ENCODE measurements around the gene DICER1.

DICER1 gene

DNA sequence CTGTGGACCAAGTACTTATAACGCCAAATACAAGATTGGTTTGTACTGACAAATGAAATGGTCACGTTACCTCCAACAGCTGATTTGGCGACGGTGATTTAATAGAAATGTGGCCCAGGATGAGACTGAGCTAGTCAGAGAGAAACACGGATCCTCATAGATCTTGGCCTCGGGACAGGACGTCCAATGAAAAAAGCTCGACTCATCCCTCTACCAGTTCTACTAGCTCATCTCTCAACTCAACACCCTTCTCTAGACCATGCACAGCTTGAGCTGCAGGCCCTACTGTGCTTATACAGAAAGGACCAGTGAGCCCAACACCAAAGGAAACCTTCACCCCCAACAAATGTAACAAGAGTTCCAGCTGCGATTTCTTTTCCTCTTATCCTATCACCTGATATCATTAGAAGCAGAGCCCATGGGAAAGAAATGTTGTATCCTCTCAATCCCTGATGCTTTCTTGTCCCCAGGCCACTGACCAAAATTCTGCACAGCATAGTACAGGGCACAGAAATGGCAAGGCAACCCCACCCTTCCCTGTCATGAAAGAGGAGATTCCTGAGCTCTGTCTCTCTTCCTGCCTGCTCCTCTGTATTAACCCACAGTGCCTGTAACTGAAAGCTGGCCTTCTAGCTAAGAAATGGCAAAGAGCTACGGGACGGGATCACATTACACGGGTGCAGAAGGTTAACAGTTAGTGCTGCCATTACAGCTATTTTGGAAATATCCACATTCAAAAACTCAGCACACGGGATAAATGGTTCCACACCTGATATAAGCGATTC, 39.2 kb downstream of the DICER1 start:
- Histone ChIP-seq H3K27me3 (ENCODE audit: insufficient read depth, low read length, poor library complexity) (no peaks in the 10 kb centered on the region), H3K23ac (ENCODE audit: low read length) (no peak overlapping the region), H3K4me2 (ENCODE audit: low read length) (no peak overlapping the region), H2BK120ac (ENCODE audit: low read depth, low read length) (no peak overlapping the region), H3K4me3 (ENCODE audit: low read length) (no peak overlapping the region), H3K18ac (ENCODE audit: low read length) (no peak overlapping the region), H3K4me1 (ENCODE audit: control insufficient read depth, low read depth, low read length) (peaks cover 2% of the 10 kb centered on the region), H3K79me1 (ENCODE audit: low read length) (peaks cover 3% of the 10 kb centered on the region), H2AK5ac (ENCODE audit: low read length) (no peak overlapping the region), H3K56ac (ENCODE audit: low read length) (peak overlapping the region; percentile 30), H3K36me3 (ENCODE audit: control insufficient read depth, insufficient read depth, low read length) (peaks cover 1% of the 10 kb centered on the region), H3K79me2 (ENCODE audit: control insufficient read depth, insufficient read depth, low read length) (peaks cover 2% of the 10 kb centered on the region), H3K27ac (ENCODE audit: low read depth, low read length) (no peak overlapping the region), H3K9ac (ENCODE audit: low read length) (no peak overlapping the region), H4K8ac (ENCODE audit: low read depth, low read length) (no peak overlapping the region), H4K5ac (ENCODE audit: low read length) (no peak overlapping the region), H2BK15ac (replicated peaks; ENCODE audit: low read depth) (no peak overlapping the region), H2BK5ac (ENCODE audit: low read length) (no peak overlapping the region), H3K4ac (ENCODE audit: low read depth, low read length) (no peak overlapping the region)
- WGBS (ENCODE audit: extremely low coverage, insufficient coverage, low lambda C conversion rate), result no CpG with 5 or more reads among the region's 14 CpGs
- DNase-seq, result no peak

DNA sequence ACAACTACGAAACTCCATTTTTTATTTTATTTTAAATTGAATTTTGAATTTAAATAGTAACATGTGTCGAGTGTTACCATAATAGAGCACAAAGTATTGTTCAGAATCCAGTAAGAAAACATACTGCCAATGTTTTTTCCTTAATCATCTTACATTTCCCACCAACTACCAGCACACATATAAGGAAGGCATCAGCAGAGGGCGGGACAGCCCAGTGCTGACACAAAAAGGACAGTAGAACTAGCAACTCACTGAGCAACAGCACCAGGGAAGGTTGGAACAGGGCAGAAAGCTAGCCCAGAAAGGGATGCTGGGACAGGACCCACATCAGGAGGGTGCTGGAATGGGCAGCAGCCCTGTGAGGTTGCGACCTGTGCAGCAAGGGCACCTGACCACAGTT, 43.9 kb downstream of the DICER1 start:
- H3K18ac ChIP-seq (ENCODE audit: low read length), result no peak overlapping the region
- H2BK120ac ChIP-seq (ENCODE audit: low read depth, low read length), result no peak overlapping the region
- H2BK5ac ChIP-seq (ENCODE audit: low read length), result no peak overlapping the region
- H2AK5ac ChIP-seq (ENCODE audit: low read length), result no peak overlapping the region
- H3K79me2 ChIP-seq (ENCODE audit: control insufficient read depth, insufficient read depth, low read length), result no peaks in the 10 kb centered on the region
- H3K4me2 ChIP-seq (ENCODE audit: low read length), result no peak overlapping the region
- H3K56ac ChIP-seq (ENCODE audit: low read length), result no peak overlapping the region
- H3K27me3 ChIP-seq (ENCODE audit: insufficient read depth, low read length, poor library complexity), result no peaks in the 10 kb centered on the region
- no peak overlapping the region for H2BK15ac ChIP-seq (replicated peaks; ENCODE audit: low read depth)
- H3K23ac ChIP-seq (ENCODE audit: low read length), result no peak overlapping the region
- WGBS (ENCODE audit: extremely low coverage, insufficient coverage, low lambda C conversion rate), result no CpG with 5 or more reads among the region's 4 CpGs
- peaks cover 2% of the 10 kb centered on the region for H3K4me1 ChIP-seq (ENCODE audit: control insufficient read depth, low read depth, low read length)
- H3K79me1 ChIP-seq (ENCODE audit: low read length), result no peaks in the 10 kb centered on the region
- H3K4ac ChIP-seq (ENCODE audit: low read depth, low read length), result no peak overlapping the region
- no peak overlapping the region for H4K8ac ChIP-seq (ENCODE audit: low read depth, low read length)
- no peak overlapping the region for H3K9ac ChIP-seq (ENCODE audit: low read length)
- H3K27ac ChIP-seq (ENCODE audit: low read depth, low read length), result no peak overlapping the region
- no peak overlapping the region for H3K4me3 ChIP-seq (ENCODE audit: low read length)
- H3K36me3 ChIP-seq (ENCODE audit: control insufficient read depth, insufficient read depth, low read length), result peaks cover 3% of the 10 kb centered on the region
- DNase-seq, result no peak
- no peak overlapping the region for H4K5ac ChIP-seq (ENCODE audit: low read length)

DNA sequence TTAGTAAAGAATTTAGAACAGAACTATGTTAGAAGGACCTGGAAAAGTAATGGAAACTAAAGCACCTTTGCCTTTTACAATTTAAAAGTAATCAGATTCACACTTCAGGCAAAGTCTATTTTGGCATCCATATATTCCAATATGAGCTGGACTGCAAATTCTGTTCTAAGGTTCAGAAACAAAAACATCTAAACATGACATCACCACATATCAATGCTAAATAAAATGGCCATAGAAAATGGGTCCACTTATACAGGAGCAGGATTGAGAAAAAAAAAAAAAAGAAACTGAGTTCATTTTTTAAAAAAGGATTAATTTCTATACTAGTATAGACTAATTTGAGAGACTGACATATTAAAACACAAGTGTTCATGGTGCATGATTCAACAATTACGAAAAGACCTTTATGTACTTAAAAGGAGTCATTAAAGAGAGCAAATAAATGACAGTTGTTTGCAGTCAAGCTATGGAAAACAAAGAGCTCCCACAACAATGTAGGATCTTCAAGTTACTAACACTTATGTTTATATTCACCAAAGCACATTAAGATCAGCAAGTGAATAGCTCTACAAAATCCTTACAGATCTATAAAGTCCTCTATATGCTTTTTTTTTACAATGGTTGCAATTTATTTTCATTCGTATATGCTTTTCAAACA, 45.7 kb downstream of the DICER1 start:
- H3K18ac ChIP-seq (ENCODE audit: low read length), result no peak overlapping the region
- no peak overlapping the region for H2AK5ac ChIP-seq (ENCODE audit: low read length)
- no peak overlapping the region for H3K4me2 ChIP-seq (ENCODE audit: low read length)
- H3K79me1 ChIP-seq (ENCODE audit: low read length), result no peaks in the 10 kb centered on the region
- H4K5ac ChIP-seq (ENCODE audit: low read length), result no peak overlapping the region
- DNase-seq, result no peak
- no peak overlapping the region for H2BK15ac ChIP-seq (replicated peaks; ENCODE audit: low read depth)
- no peak overlapping the region for H4K8ac ChIP-seq (ENCODE audit: low read depth, low read length)
- no CpG with 5 or more reads among the region's 2 CpGs for WGBS (ENCODE audit: extremely low coverage, insufficient coverage, low lambda C conversion rate)
- H3K56ac ChIP-seq (ENCODE audit: low read length), result no peak overlapping the region
- H3K4me1 ChIP-seq (ENCODE audit: control insufficient read depth, low read depth, low read length), result no peaks in the 10 kb centered on the region
- no peaks in the 10 kb centered on the region for H3K27me3 ChIP-seq (ENCODE audit: insufficient read depth, low read length, poor library complexity)
- peaks cover 5% of the 10 kb centered on the region for H3K36me3 ChIP-seq (ENCODE audit: control insufficient read depth, insufficient read depth, low read length)
- no peak overlapping the region for H2BK120ac ChIP-seq (ENCODE audit: low read depth, low read length)
- no peak overlapping the region for H3K23ac ChIP-seq (ENCODE audit: low read length)
- H3K79me2 ChIP-seq (ENCODE audit: control insufficient read depth, insufficient read depth, low read length), result no peaks in the 10 kb centered on the region
- H3K4ac ChIP-seq (ENCODE audit: low read depth, low read length), result no peak overlapping the region
- H3K9ac ChIP-seq (ENCODE audit: low read length), result no peak overlapping the region
- H2BK5ac ChIP-seq (ENCODE audit: low read length), result no peak overlapping the region
- no peak overlapping the region for H3K4me3 ChIP-seq (ENCODE audit: low read length)
- H3K27ac ChIP-seq (ENCODE audit: low read depth, low read length), result no peak overlapping the region

DNA sequence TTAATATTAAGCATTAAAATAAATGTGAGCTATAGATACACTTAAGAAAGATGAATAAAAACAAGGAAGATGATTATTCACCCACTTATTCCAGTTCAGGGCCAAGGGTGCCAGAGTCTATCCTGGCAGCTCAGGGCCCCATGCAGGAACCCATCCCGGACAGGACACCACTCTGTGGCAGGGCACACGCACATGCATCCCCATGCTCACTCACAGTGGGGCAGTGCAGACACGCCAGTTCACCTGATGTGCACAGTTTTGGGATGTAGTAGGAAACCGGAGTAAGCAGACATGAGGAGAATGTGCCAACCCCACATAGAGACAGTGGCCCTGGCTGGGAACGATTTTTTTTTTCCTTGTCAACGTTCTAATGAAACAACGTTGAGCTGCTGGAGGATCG, 47.2 kb downstream of the DICER1 start:
- H3K4ac ChIP-seq (ENCODE audit: low read depth, low read length), result no peak overlapping the region
- no peak for DNase-seq
- H3K27ac ChIP-seq (ENCODE audit: low read depth, low read length), result no peak overlapping the region
- H3K79me2 ChIP-seq (ENCODE audit: control insufficient read depth, insufficient read depth, low read length), result no peaks in the 10 kb centered on the region
- no peaks in the 10 kb centered on the region for H3K4me1 ChIP-seq (ENCODE audit: control insufficient read depth, low read depth, low read length)
- no peak overlapping the region for H3K18ac ChIP-seq (ENCODE audit: low read length)
- H3K9ac ChIP-seq (ENCODE audit: low read length), result no peak overlapping the region
- no peak overlapping the region for H3K56ac ChIP-seq (ENCODE audit: low read length)
- no peak overlapping the region for H3K4me3 ChIP-seq (ENCODE audit: low read length)
- H4K8ac ChIP-seq (ENCODE audit: low read depth, low read length), result no peak overlapping the region
- no peaks in the 10 kb centered on the region for H3K27me3 ChIP-seq (ENCODE audit: insufficient read depth, low read length, poor library complexity)
- no peak overlapping the region for H2BK5ac ChIP-seq (ENCODE audit: low read length)
- peaks cover 6% of the 10 kb centered on the region for H3K36me3 ChIP-seq (ENCODE audit: control insufficient read depth, insufficient read depth, low read length)
- H3K23ac ChIP-seq (ENCODE audit: low read length), result no peak overlapping the region
- H2BK120ac ChIP-seq (ENCODE audit: low read depth, low read length), result no peak overlapping the region
- no CpG with 5 or more reads among the region's 8 CpGs for WGBS (ENCODE audit: extremely low coverage, insufficient coverage, low lambda C conversion rate)
- no peak overlapping the region for H2AK5ac ChIP-seq (ENCODE audit: low read length)
- no peak overlapping the region for H4K5ac ChIP-seq (ENCODE audit: low read length)
- no peaks in the 10 kb centered on the region for H3K79me1 ChIP-seq (ENCODE audit: low read length)
- H2BK15ac ChIP-seq (replicated peaks; ENCODE audit: low read depth), result no peak overlapping the region
- H3K4me2 ChIP-seq (ENCODE audit: low read length), result no peak overlapping the region

DNA sequence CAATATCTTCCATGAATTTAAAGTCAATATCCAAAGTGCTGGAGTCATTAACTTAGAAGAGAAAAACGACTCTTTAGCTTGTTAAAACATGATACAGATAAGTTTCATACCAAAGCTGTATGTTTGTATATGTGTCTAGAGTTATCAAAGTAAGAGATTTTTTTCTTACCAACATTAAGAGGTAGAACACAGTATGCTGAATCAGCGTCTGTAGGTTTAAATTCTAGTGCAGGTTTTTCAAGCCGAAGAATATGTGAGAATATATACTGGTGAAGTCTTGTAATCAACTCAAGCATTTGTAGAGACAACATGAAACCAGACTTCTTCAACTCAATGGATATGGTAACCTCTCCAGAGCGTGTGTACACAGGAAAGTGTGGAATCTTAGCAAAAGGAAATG, 49.6 kb downstream of the DICER1 start:
- no peak overlapping the region for H4K8ac ChIP-seq (ENCODE audit: low read depth, low read length)
- no peak overlapping the region for H3K27ac ChIP-seq (ENCODE audit: low read depth, low read length)
- no peak overlapping the region for H2BK15ac ChIP-seq (replicated peaks; ENCODE audit: low read depth)
- no peaks in the 10 kb centered on the region for H3K4me1 ChIP-seq (ENCODE audit: control insufficient read depth, low read depth, low read length)
- H3K4me3 ChIP-seq (ENCODE audit: low read length), result no peak overlapping the region
- H3K18ac ChIP-seq (ENCODE audit: low read length), result no peak overlapping the region
- H3K23ac ChIP-seq (ENCODE audit: low read length), result no peak overlapping the region
- no peaks in the 10 kb centered on the region for H3K79me2 ChIP-seq (ENCODE audit: control insufficient read depth, insufficient read depth, low read length)
- DNase-seq, result no peak
- no peak overlapping the region for H3K56ac ChIP-seq (ENCODE audit: low read length)
- no peak overlapping the region for H3K4ac ChIP-seq (ENCODE audit: low read depth, low read length)
- H2AK5ac ChIP-seq (ENCODE audit: low read length), result no peak overlapping the region
- no CpG with 5 or more reads among the region's 4 CpGs for WGBS (ENCODE audit: extremely low coverage, insufficient coverage, low lambda C conversion rate)
- H3K79me1 ChIP-seq (ENCODE audit: low read length), result no peaks in the 10 kb centered on the region
- H4K5ac ChIP-seq (ENCODE audit: low read length), result no peak overlapping the region
- H3K9ac ChIP-seq (ENCODE audit: low read length), result no peak overlapping the region
- H3K4me2 ChIP-seq (ENCODE audit: low read length), result no peak overlapping the region
- H3K27me3 ChIP-seq (ENCODE audit: insufficient read depth, low read length, poor library complexity), result no peaks in the 10 kb centered on the region
- no peak overlapping the region for H2BK5ac ChIP-seq (ENCODE audit: low read length)
- peaks cover 9% of the 10 kb centered on the region for H3K36me3 ChIP-seq (ENCODE audit: control insufficient read depth, insufficient read depth, low read length)
- no peak overlapping the region for H2BK120ac ChIP-seq (ENCODE audit: low read depth, low read length)
